Measurements from ENCODE around the gene CCDC18. TPM values are rescaled to one million over a fixed set of nuclear protein-coding genes. Genes with fewer than 3 reads are reported as not detected.
"Not testable (repeated sequence)": the region's sequence is repeated elsewhere in the genome, so short reads cannot be mapped to it uniquely, and the experiment has no call there.

CCDC18 gene
- 1 to 10 TPM; 1.1 to 4.4 (median 2.7) TPM for polyA plus RNA-seq

- 1 to 3% (median 1%) methylated on average over 43 of the region's 43 CpGs for WGBS, 3 donors
- H3K27ac ChIP-seq (ENCODE audit: low read depth, low read length), result peak within 1 kb of the TSS; percentile 99
Observed at GRCh38 chr1:93180723-93181613, at the start of gene CCDC18. TSS of gene CCDC18 (plus strand) at chr1:93180724. CDS start at chr1:93183362, 2,638 bp downstream.

- H3K27ac ChIP-seq (ENCODE audit: low read depth, low read length), result no peak overlapping the region
Observed at GRCh38 chr1:93132638-93133037, 47.9 kb upstream of the CCDC18 start.

GRCh38 chr1:93136445-93136844 lies 44.1 kb upstream of the CCDC18 start:
- WGBS, 3 donors, result 95 to 97% (median 95%) methylated on average over 5 of the region's 5 CpGs
- H3K27ac ChIP-seq (ENCODE audit: low read depth, low read length), result no peak overlapping the region

GRCh38 chr1:93137604-93138292 lies 42.8 kb upstream of the CCDC18 start:
- WGBS, 3 donors, result 28 to 66% (median 57%) methylated on average over 3 of the region's 3 CpGs
- H3K27ac ChIP-seq (ENCODE audit: low read depth, low read length), result no peak overlapping the region

- H3K27ac ChIP-seq (ENCODE audit: low read depth, low read length), result no peak overlapping the region
- 77 to 95% (median 78%) methylated on average over 1 of the region's 1 CpG for WGBS, 3 donors
Observed at GRCh38 chr1:93140106-93140505, 40.4 kb upstream of the CCDC18 start.

- WGBS, 3 donors, result 97 to 99% (median 97%) methylated on average over 2 of the region's 2 CpGs
Observed at GRCh38 chr1:93142161-93142560, 38.4 kb upstream of the CCDC18 start.

GRCh38 chr1:93143136-93143535 lies 37.4 kb upstream of the CCDC18 start:
- H3K27ac ChIP-seq (ENCODE audit: low read depth, low read length), result no peak overlapping the region
- 72 to 80% (median 79%) methylated on average over 1 of the region's 1 CpG for WGBS, 3 donors

More at GRCh38 chr1:93142161-93142560, 38.4 kb upstream of the CCDC18 start:
- H3K27ac ChIP-seq (ENCODE audit: low read depth, low read length), result no peak overlapping the region

- 89 to 98% (median 97%) methylated on average over 4 of the region's 4 CpGs for WGBS, 3 donors
- H3K27ac ChIP-seq (ENCODE audit: low read depth, low read length), result no peak overlapping the region
Observed at GRCh38 chr1:93143769-93144168, 36.8 kb upstream of the CCDC18 start.

GRCh38 chr1:93148001-93148400 lies 32.5 kb upstream of the CCDC18 start:
- 35 to 63% (median 59%) methylated on average over 7 of the region's 7 CpGs for WGBS, 3 donors
- no peak overlapping the region for H3K27ac ChIP-seq (ENCODE audit: low read depth, low read length)

- H3K27ac ChIP-seq (ENCODE audit: low read depth, low read length), result no peak overlapping the region
- WGBS, 3 donors, result 34 to 43% (median 42%) methylated on average over 1 of the region's 1 CpG
Observed at GRCh38 chr1:93150729-93151128, 29.8 kb upstream of the CCDC18 start.

- no peak overlapping the region for H3K27ac ChIP-seq (ENCODE audit: low read depth, low read length)
Observed at GRCh38 chr1:93151474-93151873, 29.1 kb upstream of the CCDC18 start.

- WGBS, 3 donors, result 90 to 94% (median 90%) methylated on average over 2 of the region's 2 CpGs
Observed at GRCh38 chr1:93152835-93153234, 27.7 kb upstream of the CCDC18 start.

GRCh38 chr1:93154898-93155297 lies 25.6 kb upstream of the CCDC18 start:
- no peak overlapping the region for H3K27ac ChIP-seq (ENCODE audit: low read depth, low read length)

More at GRCh38 chr1:93152835-93153234, 27.7 kb upstream of the CCDC18 start:
- H3K27ac ChIP-seq (ENCODE audit: low read depth, low read length), result no peak overlapping the region

GRCh38 chr1:93155335-93155734 lies 25.2 kb upstream of the CCDC18 start:
- H3K27ac ChIP-seq (ENCODE audit: low read depth, low read length), result no peak overlapping the region
- WGBS, 3 donors, result 37 to 80% (median 65%) methylated on average over 3 of the region's 3 CpGs

GRCh38 chr1:93159337-93159736 lies 21.2 kb upstream of the CCDC18 start:
- WGBS, 3 donors, result 61 to 81% (median 70%) methylated on average over 2 of the region's 2 CpGs
- H3K27ac ChIP-seq (ENCODE audit: low read depth, low read length), result no peak overlapping the region

- not testable (repeated sequence) for H3K27ac ChIP-seq (ENCODE audit: low read depth, low read length)
- WGBS, 3 donors, result 97 to 98% (median 97%) methylated on average over 8 of the region's 8 CpGs
Observed at GRCh38 chr1:93163314-93163713, 17.2 kb upstream of the CCDC18 start.

GRCh38 chr1:93164816-93165215 lies 15.7 kb upstream of the CCDC18 start:
- H3K27ac ChIP-seq (ENCODE audit: low read depth, low read length), result no peak overlapping the region
- WGBS, 3 donors, result 62 to 91% (median 63%) methylated on average over 2 of the region's 2 CpGs

GRCh38 chr1:93165895-93166294 lies 14.6 kb upstream of the CCDC18 start:
- H3K27ac ChIP-seq (ENCODE audit: low read depth, low read length), result not testable (repeated sequence)
- WGBS, 3 donors, result 93 to 100% (median 97%) methylated on average over 1 of the region's 1 CpG

GRCh38 chr1:93167006-93167405 lies 13.5 kb upstream of the CCDC18 start:
- H3K27ac ChIP-seq (ENCODE audit: low read depth, low read length), result no peak overlapping the region
